ENCODE results near the gene WIPF2.
"Not testable (repeated sequence)": the region's sequence is repeated elsewhere in the genome, so short reads cannot be mapped to it uniquely, and the experiment has no call there.

WIPF2 gene

GRCh38 chr17:40192961-40193360, 26.1 kb upstream of the WIPF2 start:
- DNase-seq = no peak

GRCh38 chr17:40194821-40195220, 24.3 kb upstream of the WIPF2 start:
- DNase-seq = no peak

- DNase-seq = no peak
These were observed 21.6 kb upstream of the WIPF2 start for GRCh38 chr17:40197550-40197949.

- not testable (repeated sequence) for DNase-seq
These were observed 21.1 kb upstream of the WIPF2 start for GRCh38 chr17:40197965-40198456.

GRCh38 chr17:40198576-40198975, 20.5 kb upstream of the WIPF2 start:
- DNase-seq = no peak

- peak in 1 of 2 donors; percentile 10 for DNase-seq
These were observed 16.0 kb upstream of the WIPF2 start for GRCh38 chr17:40203131-40203530.

GRCh38 chr17:40206193-40206592, 12.9 kb upstream of the WIPF2 start:
- DNase-seq = peak in 1 of 2 donors; percentile 12

GRCh38 chr17:40209404-40210093, 9.6 kb upstream of the WIPF2 start:
- no peak for DNase-seq

- not testable (repeated sequence) for DNase-seq
These were observed 5.2 kb upstream of the WIPF2 start for GRCh38 chr17:40213914-40214313.

GRCh38 chr17:40218006-40218739, 931 bp upstream of the WIPF2 start:
- DNase-seq = no peak

GRCh38 chr17:40219594-40220338, 662 bp downstream of the WIPF2 start:
- peak in 1 of 2 donors; percentile 47 for DNase-seq

- DNase-seq = no peak
These were observed 5.8 kb downstream of the WIPF2 start for GRCh38 chr17:40224718-40225550.

- not testable (repeated sequence) for DNase-seq
These were observed 10.0 kb downstream of the WIPF2 start for GRCh38 chr17:40229146-40229545.

- no peak for DNase-seq
These were observed 11.6 kb downstream of the WIPF2 start for GRCh38 chr17:40230670-40231069.

- DNase-seq = not testable (repeated sequence)
These were observed 12.8 kb downstream of the WIPF2 start for GRCh38 chr17:40231928-40232327.

- no peak for DNase-seq
These were observed 22.2 kb downstream of the WIPF2 start for GRCh38 chr17:40241252-40241834.

GRCh38 chr17:40242774-40243173, 23.7 kb downstream of the WIPF2 start:
- no peak for DNase-seq

- DNase-seq = no peak
These were observed 24.7 kb downstream of the WIPF2 start for GRCh38 chr17:40243761-40244160.

GRCh38 chr17:40244255-40244654, 25.2 kb downstream of the WIPF2 start:
- DNase-seq = no peak

GRCh38 chr17:40247926-40248495, 28.9 kb downstream of the WIPF2 start:
- DNase-seq = no peak

- DNase-seq = no peak
These were observed 29.4 kb downstream of the WIPF2 start for GRCh38 chr17:40248507-40248906.

- no peak for DNase-seq
These were observed 32.5 kb downstream of the WIPF2 start for GRCh38 chr17:40251576-40251975.
